ENCODE results near the gene LRRC32.
A peak's percentile ranks its signal among the peaks of the same experiment; 100 is the strongest.
"Not testable (repeated sequence)": the region's sequence is repeated elsewhere in the genome, so short reads cannot be mapped to it uniquely, and the experiment has no call there.

LRRC32 gene

GRCh38 chr11:76644591-76644990, 26.0 kb downstream of the LRRC32 start:
- no peak for DNase-seq

GRCh38 chr11:76643711-76644110, 26.8 kb downstream of the LRRC32 start:
- not testable (repeated sequence) for DNase-seq

GRCh38 chr11:76642341-76642740, 28.2 kb downstream of the LRRC32 start:
- DNase-seq, result no peak

- DNase-seq, result no peak
Observed at GRCh38 chr11:76641905-76642304, 28.6 kb downstream of the LRRC32 start.

GRCh38 chr11:76640501-76640900, 30.0 kb downstream of the LRRC32 start:
- DNase-seq, result no peak

- no peak for DNase-seq
Observed at GRCh38 chr11:76639621-76640020, 30.9 kb downstream of the LRRC32 start.

- DNase-seq, result no peak
Observed at GRCh38 chr11:76638270-76639197, 32.0 kb downstream of the LRRC32 start.

- no peak for DNase-seq
Observed at GRCh38 chr11:76637491-76638269, 32.9 kb downstream of the LRRC32 start.

GRCh38 chr11:76636826-76637460, 33.6 kb downstream of the LRRC32 start:
- no peak for DNase-seq

GRCh38 chr11:76635991-76636738, 34.4 kb downstream of the LRRC32 start:
- no peak for DNase-seq

GRCh38 chr11:76634886-76635285, 35.7 kb downstream of the LRRC32 start:
- no peak for DNase-seq

- DNase-seq, result no peak
Observed at GRCh38 chr11:76632492-76632891, 38.1 kb downstream of the LRRC32 start.

GRCh38 chr11:76631566-76632308, 38.8 kb downstream of the LRRC32 start:
- DNase-seq, result no peak

GRCh38 chr11:76630600-76631281, 39.8 kb downstream of the LRRC32 start:
- DNase-seq, result no peak

GRCh38 chr11:76629853-76630599, 40.5 kb downstream of the LRRC32 start:
- DNase-seq, result peak; percentile 22

- peak; percentile 43 for DNase-seq
Observed at GRCh38 chr11:76629116-76629852, 41.3 kb downstream of the LRRC32 start.

- no peak for DNase-seq
Observed at GRCh38 chr11:76628408-76628947, 42.1 kb downstream of the LRRC32 start.

- DNase-seq, result no peak
Observed at GRCh38 chr11:76627606-76628005, 42.9 kb downstream of the LRRC32 start.

GRCh38 chr11:76626921-76627401, 43.6 kb downstream of the LRRC32 start:
- DNase-seq, result peak; percentile 85

All from activated CD4-positive, alpha-beta T cell treated with anti-CD3 and anti-CD28 coated beads, Interleukin-2, Interleukin-6, amounts not matched to agents 100 ng/mL and 50 ng/mL, durations not matched to agents 16 hours and 8 hours (primary cell).